WI38 (cell line): ENCODE data around the gene RFFL.
"Not testable (repeated sequence)": the region's sequence is repeated elsewhere in the genome, so short reads cannot be mapped to it uniquely, and the experiment has no call there.

ENCODE experiments used
- H3K4me3 ChIP-seq: 2 replicates; pipeline ENCODE4 v1.5.1; 2011; ENCODE audit warnings: low read depth, mild to moderate bottlenecking, control low read depth, low read length
- TF ChIP-seq, protein P1 (sequence below): IDR thresholded peaks from 2 replicates; pipeline ENCODE4 v1.5.1; 2012; ENCODE audit warnings: low read depth, mild to moderate bottlenecking, control low read depth, low read length

RFFL gene

GRCh38 chr17:35030780-35031179 is 32.7 kb downstream of the RFFL start:
- no peak overlapping the region for H3K4me3 ChIP-seq
- TF ChIP-seq, protein P1, sequence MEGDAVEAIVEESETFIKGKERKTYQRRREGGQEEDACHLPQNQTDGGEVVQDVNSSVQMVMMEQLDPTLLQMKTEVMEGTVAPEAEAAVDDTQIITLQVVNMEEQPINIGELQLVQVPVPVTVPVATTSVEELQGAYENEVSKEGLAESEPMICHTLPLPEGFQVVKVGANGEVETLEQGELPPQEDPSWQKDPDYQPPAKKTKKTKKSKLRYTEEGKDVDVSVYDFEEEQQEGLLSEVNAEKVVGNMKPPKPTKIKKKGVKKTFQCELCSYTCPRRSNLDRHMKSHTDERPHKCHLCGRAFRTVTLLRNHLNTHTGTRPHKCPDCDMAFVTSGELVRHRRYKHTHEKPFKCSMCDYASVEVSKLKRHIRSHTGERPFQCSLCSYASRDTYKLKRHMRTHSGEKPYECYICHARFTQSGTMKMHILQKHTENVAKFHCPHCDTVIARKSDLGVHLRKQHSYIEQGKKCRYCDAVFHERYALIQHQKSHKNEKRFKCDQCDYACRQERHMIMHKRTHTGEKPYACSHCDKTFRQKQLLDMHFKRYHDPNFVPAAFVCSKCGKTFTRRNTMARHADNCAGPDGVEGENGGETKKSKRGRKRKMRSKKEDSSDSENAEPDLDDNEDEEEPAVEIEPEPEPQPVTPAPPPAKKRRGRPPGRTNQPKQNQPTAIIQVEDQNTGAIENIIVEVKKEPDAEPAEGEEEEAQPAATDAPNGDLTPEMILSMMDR: no peak

- H3K4me3 ChIP-seq: no peak overlapping the region
- TF ChIP-seq, protein P1: no peak
Observed at GRCh38 chr17:35028531-35029262, 34.8 kb downstream of the RFFL start.

DNA sequence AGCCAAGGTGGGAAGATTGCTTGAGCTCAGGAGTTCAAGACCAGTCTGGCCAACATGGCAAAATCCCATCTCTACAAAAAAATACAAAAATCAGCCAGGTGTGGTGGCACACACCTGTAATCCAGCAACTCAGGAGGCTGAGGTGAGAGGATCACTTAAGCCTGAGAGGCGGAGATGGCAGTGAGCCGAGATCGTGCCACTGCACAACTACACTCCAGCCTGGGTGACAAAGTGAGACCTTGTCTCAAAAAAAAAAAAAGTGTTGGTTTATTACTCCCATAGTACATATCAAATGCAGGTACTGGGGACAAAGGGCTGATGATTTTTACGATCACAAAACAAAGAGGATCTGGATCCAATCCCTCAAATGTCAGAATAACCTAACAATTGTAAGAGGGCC is 35.4 kb downstream of the RFFL start:
- not testable (repeated sequence) for H3K4me3 ChIP-seq

GRCh38 chr17:35025541-35025940 is 38.0 kb downstream of the RFFL start:
- TF ChIP-seq, protein P1: no peak
- H3K4me3 ChIP-seq: no peak overlapping the region

GRCh38 chr17:35023538-35023937 is 40.0 kb downstream of the RFFL start:
- H3K4me3 ChIP-seq: no peak overlapping the region
- TF ChIP-seq, protein P1: no peak

- TF ChIP-seq, protein P1: no peak; the same call in 1 of the 2 replicates
- no peak overlapping the region for H3K4me3 ChIP-seq
Observed at GRCh38 chr17:35022536-35023063, 40.9 kb downstream of the RFFL start.

DNA sequence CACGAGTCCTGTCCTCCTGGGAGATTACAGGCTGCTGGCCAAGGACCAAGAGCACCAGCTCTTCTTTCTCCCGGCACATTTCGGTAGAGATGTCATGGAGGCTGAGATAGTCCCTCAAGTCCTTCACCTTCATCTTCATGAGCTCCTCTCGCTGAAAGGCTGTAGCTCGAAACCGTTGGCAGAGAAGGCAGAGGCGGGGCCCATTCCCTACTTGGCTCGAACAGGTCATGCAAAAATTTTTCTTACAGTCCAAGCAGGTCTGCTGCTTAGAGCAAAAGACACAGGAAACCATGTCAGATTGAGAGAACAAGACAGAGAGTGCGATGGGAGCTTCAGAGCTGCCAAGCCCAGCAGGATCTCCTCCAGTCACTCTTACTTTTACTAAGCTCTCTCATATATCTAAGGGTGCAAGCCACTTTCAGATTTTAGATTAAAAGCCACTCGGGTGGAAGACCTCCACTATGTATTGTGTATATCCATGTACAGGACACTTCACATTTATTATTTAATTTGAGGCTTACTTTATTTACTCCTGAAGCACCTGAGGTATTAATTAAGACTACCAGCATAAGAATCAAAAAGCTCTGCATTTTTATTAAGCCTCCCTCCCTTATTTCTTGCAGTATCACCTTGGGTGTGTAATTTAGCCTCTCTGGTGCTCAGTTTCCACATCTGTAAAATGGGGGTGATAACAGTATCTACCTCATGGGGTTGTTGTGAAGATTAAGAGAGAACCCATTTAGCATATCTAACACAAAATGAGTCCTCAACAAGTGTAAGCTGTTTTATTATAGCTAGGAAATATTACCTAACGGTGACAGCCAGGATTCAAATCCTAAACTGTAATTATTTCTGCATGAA is 41.8 kb downstream of the RFFL start:
- TF ChIP-seq, protein P1: no peak
- H3K4me3 ChIP-seq: no peak overlapping the region
